Suprapubic skin (tissue), 3 donors: ENCODE measurements around the gene TANC1.

Source experiments
- CTCF ChIP-seq, 2 donors: fragments of 200-600 bp in 1 of 2; fragments of 450-650 bp in 1 of 2; sonication (generic) in 1 of 2; IDR thresholded peaks; one replicate each; pipeline ENCODE4 v1.5.1; 2016 to 2019; ENCODE audit warnings: antibody characterized with exemption in 2 of 2, mild to moderate bottlenecking in 1 of 2, moderate library complexity in 1 of 2
- POLR2A ChIP-seq, 2 donors: fragments of 450-650 bp; IDR thresholded peaks; one replicate each; pipeline ENCODE4 v1.6.1; 2017; ENCODE audit warnings: antibody characterized with exemption in 2 of 2, mild to moderate bottlenecking in 2 of 2, moderate library complexity in 2 of 2

GRCh38 chr2:159052157-159052601 is 83.7 kb downstream of the TANC1 start:
- no peak for TF ChIP-seq POLR2A (IDR thresholded peaks at IDR 0.05)
- no peak for TF ChIP-seq CTCF (IDR thresholded peaks at IDR 0.05)
